AG08395 (cell line): ENCODE measurements around the gene CPOX.
A peak's percentile ranks its signal among the peaks of the same experiment; 100 is the strongest.
"Not testable (repeated sequence)": the region's sequence is repeated elsewhere in the genome, so short reads cannot be mapped to it uniquely, and the experiment has no call there.

Experiments used
- DNase-seq: peaks from one replicate; pipeline ENCODE4 v3.0.0; 2012; ENCODE audit warnings: mixed read lengths, low spot score

Gene CPOX

DNA sequence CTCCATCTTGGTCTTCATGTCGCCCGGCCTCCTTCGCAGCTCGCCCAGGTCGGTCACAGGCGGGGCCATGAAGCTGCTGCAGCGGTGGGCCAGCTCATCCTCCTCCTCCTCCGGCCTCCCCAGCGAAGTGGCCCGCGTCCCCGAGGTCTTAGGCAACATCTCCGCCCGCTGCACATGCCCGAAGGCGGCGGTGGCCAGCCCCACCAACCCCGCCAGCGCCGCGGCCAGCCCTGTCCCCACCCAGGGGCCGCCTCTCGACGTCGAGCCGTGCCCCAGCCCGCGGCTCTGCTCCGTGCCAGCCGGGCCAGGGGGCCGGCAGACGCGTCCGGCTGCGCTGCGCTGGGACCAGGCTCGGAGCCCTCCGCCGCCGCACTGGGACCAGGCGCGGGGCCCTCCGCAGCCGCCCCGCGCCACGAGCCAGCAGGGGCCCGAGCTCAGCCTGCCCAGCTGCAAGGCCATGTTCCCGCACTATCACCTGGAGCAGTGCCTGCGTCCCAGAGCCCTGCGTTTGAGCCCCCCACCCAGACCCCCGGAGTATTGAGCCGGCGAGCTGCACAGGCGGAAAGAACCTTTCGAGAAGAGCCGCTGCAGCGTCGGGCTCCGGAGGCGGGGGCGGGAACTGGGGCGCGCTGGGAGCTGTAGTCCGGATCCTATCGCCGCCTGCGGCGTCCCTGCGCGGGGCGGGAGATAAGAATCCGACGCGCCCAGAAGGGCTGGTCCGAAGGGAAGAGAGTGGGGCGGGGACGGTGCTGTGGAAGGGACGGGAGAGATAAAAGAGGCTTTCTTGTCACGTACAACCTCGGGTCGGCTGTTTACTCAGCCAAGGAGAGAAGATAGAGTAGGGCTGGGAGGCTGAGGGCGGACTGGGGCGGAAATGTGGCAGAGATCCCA, at the start of gene CPOX:
Gene CPOX, minus strand, starts transcription at position 566 of the 891 bp plus-strand sequence. Its CDS starts 107 bp downstream, at position 459.
- peak; percentile 91 for DNase-seq

DNA sequence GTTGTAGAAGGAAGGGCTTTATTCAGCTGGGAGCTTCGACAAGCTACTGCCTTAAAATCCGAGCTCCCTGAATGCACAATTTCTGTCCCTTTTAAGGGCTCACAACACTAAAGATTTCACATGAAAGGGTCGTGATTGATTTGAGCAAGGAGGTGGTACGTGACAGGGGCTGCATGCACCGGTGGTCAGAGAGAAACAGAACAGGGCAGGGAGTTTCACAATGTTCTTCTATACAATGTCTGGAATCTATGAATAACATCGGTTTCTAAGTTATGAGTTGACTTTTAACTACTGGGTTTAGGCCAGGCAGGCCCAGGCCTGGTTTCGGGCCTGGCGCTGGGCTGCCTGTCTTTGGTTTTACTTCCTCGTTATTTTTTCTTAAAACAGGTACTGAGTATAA, 49.4 kb upstream of the CPOX start:
- not testable (repeated sequence) for DNase-seq

DNA sequence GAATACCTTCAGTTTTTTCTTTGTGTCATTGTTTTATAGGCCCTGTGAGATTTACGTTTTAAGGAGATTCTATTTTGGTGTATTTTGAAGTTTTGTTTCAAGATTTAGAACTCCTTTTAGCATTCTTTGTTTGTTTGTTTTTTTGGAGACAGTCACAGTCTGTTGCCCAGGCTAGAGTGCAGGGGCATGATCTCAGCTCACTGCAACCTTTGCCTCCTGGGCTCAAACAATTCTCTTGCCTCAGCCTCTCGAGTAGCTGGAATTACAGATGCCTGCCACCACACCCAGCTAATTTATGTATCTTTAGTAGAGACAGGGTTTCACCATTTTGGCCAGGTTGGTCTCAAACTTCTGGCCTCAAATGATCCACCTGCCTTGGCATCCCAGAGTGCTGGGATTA, 48.3 kb upstream of the CPOX start:
- DNase-seq: not testable (repeated sequence)

DNA sequence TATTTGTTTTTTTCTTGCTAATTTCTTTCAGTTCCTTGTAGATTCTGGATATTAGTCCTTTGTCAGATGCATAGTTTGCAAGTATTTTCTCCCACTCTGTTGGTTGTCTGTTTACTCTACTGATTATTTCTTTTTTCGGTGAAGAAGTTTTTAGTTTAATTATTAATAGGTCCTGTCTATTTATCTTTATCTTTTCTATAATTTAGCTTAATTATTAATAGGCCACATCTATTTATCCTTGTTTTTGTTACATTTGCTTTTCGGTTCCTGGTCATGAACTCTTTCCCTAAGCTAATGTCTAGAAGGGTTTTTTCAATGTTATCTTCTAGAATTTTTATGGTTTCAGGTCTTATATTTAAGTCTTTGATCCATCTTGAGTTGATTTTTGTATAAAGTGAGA, 45.1 kb upstream of the CPOX start:
- DNase-seq: not testable (repeated sequence)

DNA sequence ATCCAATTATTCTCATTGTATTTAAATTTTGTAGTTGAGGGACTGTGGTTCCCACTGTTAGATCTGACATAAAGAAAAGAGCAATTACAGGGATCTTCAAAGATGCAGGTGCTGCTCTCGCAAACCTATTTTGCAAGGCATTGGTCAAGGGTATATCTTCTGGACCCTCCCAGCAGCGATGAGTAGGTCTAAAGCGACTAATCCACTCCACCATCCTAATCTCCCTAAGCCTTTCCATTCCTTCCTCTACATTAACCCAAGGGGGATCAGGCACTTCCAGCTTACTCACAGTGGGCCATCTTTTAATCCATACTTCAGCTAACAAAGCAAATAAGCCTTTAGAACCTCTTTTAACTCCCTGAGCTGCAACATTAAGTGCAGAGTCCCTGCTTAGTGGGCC, 37.0 kb upstream of the CPOX start:
- no peak for DNase-seq

DNA sequence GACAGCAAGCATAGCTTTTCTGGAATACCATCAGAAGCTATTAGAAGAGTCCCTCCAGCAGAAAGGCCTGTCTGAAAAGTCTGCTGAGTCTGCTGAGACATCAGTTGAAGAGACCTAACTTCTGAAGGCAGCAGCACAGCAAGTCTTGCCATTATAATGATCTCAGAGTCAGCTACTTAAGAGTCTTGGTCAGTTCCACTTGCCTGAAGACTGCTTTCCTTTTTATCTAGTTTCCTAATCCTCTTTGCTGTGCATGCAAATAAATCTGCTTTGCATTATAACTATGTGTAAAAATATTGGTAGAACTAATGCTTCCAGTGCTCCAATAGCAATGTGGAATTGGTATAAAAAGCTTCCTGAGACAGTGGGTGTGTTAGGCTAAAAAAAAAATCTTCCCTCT, 34.9 kb upstream of the CPOX start:
- DNase-seq: no peak

DNA sequence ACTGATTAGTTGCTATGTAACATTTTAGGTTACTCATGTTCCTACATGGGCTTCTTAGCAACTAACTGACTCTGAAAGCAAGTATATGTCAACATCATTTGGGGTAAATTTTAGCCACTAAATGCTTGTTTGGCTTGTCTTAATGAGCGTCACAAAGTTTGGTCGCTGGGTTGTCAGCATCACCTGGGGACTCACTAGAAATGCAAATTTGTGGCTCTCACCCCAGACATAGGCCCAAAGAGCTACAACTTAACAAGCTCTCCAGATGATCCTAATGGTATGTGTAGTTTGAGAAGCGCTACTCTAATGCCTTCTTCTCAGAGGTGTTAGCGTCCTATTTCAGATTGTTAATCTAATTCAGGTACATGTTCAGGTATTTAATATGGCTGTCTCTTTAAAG, 32.7 kb upstream of the CPOX start:
- DNase-seq: no peak

DNA sequence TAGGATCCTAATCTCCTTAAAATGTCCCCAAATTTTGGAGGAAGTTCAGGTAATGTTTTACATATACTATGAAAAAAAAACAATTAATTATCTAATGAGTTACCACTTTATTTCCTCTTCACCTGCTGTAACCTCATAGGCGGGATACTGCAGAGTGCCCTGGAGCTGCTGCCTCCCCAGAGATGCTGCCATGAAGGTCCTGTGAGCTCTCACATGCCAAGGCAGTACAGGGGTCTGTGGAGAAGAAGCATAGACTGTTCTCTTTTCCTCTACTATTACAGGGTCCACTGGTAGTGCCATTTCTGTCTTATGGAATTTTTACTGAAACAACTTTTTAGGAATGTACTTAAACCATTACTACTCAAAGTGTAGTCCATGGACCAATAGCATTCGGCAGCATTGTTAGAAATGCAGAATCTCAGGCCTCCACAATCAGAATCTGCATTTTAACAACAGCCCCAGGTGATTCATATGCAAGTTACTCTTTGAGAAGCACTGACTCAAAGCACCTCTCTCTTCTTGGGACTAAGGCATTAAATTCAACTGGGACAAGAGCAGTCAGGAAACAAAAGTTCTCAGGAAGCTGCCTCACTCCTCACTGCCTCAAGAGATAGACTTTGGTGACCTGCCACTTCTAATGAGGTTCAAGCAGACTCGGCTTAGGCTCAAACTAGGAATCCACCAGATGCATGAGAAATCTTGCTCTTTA, 30.3 kb upstream of the CPOX start:
- no peak for DNase-seq

DNA sequence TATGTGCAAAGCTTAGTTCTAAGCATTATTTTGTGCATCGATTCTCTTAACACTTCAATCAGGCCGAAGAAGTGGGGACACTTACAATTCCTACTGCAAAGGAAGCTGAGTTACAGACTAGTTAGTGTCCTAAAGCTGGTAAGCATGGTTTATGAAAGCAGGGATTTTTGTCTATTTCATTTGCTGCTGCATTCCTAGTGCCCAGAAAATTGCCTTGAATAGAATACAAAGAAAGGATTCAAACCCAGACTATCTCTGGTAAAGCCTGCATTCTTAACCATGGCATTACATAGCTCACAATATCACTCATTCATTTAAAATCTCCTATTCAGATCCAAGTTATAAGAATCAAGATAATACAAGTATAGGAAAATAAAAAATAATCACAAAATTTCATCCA, 24.4 kb upstream of the CPOX start:
- no peak for DNase-seq

DNA sequence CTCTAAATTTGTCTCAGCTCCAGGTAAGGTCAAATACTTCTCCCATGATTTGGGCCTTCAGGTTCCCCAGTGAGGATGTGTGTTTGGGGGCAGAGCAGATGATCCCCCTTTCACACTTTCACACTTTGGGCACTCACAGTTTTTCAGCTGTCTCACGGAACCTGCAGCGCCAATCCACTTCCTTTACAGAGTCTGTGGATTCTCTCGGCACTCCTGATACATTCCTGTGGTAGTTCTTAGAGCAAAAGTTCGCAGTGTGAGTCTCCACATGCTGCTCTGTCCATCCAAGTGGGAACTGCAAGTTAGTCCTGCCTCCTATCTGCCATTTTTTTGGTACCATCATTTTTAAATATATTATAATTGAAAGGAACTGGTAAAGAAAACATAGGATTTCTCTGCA, 20.2 kb upstream of the CPOX start:
- DNase-seq: no peak

DNA sequence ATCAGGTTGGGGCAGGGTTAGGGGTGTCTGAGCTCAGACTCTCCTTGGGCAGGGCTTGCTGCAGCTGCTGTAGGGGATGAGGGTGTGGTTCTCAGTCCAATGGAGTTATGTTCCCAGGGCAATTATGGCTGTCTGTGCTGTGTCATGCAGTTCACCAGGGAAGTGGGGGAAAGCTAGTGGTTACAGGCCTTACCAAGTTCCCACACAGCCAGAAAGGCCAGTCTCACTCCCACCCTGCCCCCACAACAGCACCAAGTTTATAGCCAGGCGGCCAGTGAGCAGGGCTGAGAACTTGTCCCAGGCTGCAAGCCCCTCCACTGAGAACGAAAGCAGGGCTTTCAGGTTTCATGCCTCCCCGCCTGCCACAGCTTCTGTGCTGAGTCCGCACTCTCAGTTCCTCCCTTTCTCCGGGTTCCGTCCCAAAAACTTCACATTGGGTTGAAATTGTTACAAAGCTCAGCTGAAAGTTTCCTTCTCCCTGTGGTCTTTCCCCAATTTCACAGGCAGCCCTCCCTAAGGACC, 19.6 kb upstream of the CPOX start:
- DNase-seq: no peak

DNA sequence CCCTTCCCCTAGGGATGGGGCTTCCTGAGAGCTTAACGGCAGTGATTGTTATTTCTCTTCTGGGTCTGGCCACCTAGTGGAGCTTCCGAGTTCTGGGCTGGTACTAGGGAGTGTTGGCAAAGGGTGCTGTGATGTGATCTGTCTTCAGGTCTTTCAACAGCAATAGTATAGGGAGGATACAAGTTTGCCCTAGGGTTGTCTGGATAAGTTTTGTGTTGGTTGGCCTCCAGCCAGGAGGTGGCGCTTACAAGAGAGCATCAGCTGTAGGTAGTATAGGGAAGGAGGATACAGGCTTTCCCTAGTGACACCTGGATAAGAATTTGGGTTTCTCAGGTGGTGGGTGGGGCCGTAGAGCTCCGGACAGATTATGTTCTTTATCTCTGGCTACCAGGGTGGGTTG, 19.2 kb upstream of the CPOX start:
- DNase-seq: no peak

DNA sequence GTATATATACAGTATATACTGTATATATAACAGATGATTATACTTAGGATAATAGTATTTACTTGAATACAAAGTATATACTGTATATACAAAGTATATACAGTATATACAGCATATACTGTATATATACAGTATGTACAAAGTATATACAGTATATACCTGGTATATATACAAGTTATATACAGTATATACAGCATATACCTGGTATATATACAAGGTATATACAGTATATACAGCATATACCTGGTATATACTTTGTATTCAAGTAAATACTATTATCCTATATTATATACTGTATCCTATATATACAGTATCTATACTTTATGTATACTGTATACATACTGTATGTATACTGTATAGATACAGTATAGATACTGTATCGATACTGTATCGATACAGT, 14.6 kb upstream of the CPOX start:
- no peak for DNase-seq

DNA sequence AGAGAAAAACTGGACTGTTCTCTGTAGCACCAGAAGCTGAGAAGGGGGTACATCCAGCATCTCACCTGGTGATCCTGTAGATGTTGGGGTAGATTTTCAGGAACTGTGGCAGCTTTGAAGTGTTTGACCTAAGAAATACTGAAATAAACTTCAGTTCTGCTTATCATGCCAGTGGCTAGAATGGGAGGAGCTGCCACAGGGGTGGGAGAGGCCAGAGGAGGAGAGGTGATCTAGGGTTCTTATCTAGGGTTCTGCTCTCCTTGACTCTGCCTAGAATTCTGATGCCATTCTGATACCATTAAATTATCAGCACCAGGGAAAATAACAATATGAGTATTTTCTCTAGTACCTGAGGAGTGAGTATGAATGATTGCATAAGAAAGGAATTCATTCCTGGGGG, 10.2 kb upstream of the CPOX start:
- no peak for DNase-seq

DNA sequence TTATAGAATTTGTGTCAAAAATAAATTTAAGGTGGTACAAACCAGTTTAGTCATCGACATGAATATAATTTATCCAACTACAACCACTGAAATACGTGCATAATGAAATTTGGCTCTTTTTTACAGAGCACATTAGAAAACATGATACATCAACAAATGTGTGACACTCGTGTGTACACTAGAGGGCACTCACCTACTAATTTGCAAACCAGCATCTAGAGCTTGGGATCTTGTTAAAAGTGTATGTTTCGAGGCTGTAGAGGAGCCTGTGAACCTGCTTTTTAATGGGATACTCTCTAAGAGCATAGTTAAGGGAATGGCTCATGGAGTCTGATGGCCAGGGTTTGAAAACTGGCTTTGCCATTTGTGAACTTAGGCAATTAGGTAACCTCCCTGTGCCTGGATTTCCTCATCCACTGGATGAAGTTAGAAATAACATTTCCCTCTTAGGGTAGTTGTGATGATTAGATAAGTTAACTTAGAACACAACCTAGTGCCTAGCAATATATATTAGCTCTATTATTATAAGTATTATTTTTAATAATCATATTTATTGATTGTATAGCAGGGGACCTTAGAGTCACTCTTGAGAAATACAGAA, 8.8 kb upstream of the CPOX start:
- DNase-seq: peak; percentile 74

DNA sequence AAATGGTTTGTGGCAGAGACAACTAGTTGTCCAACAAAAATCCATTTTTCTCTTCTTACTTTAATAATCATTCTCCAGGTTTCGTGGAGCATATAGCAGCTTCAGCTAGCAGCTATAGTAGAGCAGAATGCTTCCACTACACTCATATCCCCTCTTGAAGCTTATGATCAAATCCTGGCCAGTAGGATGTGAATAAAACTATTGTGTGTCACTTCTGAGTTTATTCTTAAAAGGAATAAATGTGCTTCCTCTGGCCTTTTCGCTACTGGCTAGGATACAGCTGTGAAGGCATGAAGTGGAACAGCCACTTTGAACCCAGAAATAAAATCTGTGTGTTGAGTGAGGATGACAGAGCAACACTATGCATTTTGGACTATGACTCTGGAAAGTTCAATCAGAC, 7.8 kb upstream of the CPOX start:
- DNase-seq: no peak

DNA sequence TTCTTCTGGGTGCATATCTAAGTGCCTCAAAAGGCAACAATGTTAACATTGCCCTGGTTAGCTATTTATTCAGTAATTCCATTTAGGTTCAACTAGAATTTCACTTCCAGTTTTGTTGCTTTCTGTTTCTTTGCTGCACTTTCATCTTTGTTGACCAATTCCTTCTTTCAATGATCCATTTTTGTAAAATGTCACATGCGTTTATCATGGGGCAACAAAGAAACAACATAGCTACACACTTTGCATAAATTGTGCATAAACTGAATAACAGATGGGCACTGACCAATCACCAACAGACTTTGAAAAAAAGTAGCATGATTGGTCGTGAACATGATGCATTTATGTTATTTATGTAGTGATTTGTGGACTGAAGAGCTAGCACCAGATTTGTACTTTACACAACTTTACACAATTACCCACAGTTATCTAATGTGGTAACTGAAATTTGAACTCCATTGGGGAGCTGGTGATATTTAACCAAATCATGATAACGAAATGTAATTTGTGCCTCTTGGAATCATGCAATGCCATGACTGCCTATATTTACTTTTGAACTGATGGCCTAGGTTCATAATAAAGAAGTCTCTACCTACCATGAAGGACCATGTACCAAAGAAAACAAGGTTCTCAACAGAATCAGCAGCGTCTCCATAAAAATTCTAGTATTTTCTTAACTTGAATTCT, 7.1 kb upstream of the CPOX start:
- no peak for DNase-seq

DNA sequence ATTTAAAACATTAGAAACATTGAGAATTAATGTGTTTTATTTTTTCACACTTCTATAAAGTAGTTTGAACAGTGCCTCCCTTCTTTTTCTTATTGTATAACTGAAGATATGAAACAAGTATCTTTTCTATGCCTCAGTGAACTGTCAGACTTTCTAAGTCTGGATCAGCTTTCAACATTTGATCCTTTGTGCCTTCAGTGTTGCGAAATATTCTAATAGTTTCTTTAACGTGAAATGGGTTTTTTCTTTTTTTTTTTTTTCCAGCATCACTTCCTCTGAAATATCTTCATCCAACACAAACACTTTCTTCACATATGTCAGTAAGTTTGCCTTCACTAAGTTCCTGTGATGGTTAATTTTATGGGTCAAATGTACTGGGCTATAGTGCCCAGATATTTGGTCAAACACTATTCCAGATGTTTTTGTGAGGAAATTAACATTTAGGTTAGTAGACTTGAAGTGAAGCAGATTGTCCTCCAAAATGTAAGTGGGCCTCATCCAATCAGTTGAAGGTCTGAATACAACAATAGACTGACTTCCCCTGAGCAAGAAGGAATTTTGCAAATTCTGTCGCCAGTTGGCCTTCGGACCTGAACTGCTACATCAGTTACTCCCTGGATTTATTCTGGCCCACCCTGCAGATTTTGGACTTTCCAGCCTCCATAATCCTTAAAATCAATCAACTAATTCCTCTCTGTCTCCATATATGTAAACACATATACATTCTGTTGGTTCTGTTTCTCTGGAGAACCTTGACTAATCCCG, 6.4 kb upstream of the CPOX start:
- DNase-seq: no peak

DNA sequence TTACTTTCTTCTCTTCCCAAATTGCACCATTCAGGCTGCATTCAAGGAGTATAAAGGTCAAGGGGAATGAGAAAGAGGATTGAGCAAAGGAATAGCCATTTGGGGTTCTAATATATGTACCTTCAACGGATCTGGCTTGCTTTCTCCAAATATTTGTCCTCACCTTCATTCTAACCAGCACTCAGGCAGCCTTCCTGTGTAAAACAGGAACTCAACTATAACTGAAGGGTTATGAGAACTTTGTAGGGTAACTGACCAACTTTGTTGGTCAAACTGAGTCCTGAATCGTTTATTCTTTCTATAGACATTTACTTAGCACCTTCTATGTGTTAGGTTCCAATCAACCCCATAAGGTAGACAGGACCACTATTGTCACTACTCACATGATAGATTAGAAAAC, 5.1 kb upstream of the CPOX start:
- DNase-seq: no peak

DNA sequence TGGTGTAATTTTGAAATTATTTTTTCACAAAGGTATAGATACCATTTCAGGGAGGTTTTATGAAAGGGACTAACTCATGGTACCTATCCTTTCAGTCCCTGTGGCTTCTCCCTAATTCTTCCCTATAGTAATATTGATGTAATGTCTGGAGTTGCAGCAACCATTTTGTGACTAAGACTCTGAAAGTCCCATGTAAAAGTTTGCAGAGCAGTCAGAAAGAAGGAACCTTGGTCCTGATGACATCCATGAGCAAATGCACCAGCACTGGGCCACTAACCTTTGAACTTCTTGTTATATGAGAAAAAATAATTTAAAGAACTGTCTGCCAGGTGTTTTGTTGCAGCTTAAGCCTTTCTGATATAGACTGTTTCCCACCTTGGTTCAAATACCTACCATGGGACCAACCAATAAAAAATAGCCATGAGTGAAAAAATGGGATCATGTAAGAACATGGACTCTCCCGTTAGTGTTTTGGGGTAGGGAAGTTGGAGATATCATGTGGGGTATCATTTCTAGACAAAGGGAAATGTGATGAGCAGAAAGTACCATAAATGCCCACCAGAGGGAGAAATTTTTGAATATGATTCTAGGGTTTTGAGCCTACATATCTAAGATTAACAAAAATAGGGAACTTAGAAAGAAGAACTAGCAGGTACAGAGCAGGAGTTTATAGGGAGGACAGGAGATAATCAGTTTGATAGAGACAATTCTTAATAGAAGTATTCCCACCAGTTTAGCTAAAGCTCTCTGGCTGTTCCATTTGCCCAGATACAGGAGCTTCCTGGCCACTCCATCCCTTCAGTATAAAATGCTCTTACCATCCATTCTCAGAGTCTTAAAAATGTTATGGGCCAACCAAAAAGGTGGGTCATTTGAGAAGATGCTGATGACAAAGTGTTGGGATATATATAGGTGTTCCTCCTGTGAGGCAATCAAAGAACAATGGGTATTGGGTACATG, 3.4 kb upstream of the CPOX start:
- peak; percentile 39 for DNase-seq
